PC-3 (cell line): ENCODE results near the gene ITCH. TPM values are rescaled to one million over a fixed set of nuclear protein-coding genes. Genes with fewer than 3 reads are reported as not detected.
"Not testable (repeated sequence)": the region's sequence is repeated elsewhere in the genome, so short reads cannot be mapped to it uniquely, and the experiment has no call there.

Experiments used
- ATAC-seq: fragments of 200-7000 bp; cut with Tn5 transposase; 2 replicates; pipeline ENCODE4 v1.9.1; 2020; ENCODE audit warnings: mild to moderate bottlenecking, moderate library complexity
- BruUV-seq: library from RNA; stranded (reverse); fragments of 400-500 nt; replicated peaks from 2 replicates; lab custom pipeline; 2021; lab: Mats Ljungman, UMichigan
- CTCF ChIA-PET: fragments of 300-600 bp; sonication (Branson Sonifier 250); formaldehyde crosslinking; loops from one replicate; lab custom pipeline; 2022; ENCODE audit warnings: antibody characterized with exemption; lab: Charles Lee
- POLR2A ChIA-PET: fragments of 300-600 bp; sonication (Branson Sonifier 250); formaldehyde crosslinking; loops from one replicate; lab custom pipeline; 2022; ENCODE audit warnings: antibody characterized with exemption; ENCODE audit not compliant: unreplicated experiment; lab: Charles Lee
- DNase-seq: peaks from one replicate; pipeline ENCODE4 v3.0.0-alpha.2; 2015
- H2AFZ ChIP-seq: fragments of 300-600 bp; sonication (generic); 2 replicates; pipeline ENCODE4 v1.6.0; 2016; ENCODE audit warnings: antibody characterized with exemption, low read length
- H3F3A ChIP-seq: fragments of 300-600 bp; sonication (generic); one replicate; pipeline ENCODE4 v1.6.0; 2017; ENCODE audit warnings: antibody characterized with exemption, low read length, control low read depth, mild to moderate bottlenecking; ENCODE audit not compliant: unreplicated experiment
- H3K27ac ChIP-seq: fragments of 300-600 bp; sonication (generic); 2 replicates; pipeline ENCODE4 v1.5.1; 2016; ENCODE audit warnings: mild to moderate bottlenecking, low read length
- H3K27me3 ChIP-seq: fragments of 300-600 bp; sonication (generic); 2 replicates; pipeline ENCODE4 v1.6.1; 2016; ENCODE audit warnings: low read length, mixed read lengths
- H3K36me3 ChIP-seq: fragments of 300-600 bp; sonication (generic); 2 replicates; pipeline ENCODE4 v1.6.1; 2016; ENCODE audit warnings: low read depth, mixed run types, low read length, mixed read lengths
- H3K4me1 ChIP-seq: fragments of 300-600 bp; sonication (generic); 2 replicates; pipeline ENCODE4 v1.5.1; 2016; ENCODE audit warnings: low read length; ENCODE audit not compliant: insufficient read depth
- H3K4me2 ChIP-seq: fragments of 300-600 bp; sonication (generic); 2 replicates; pipeline ENCODE4 v1.6.0; 2016; ENCODE audit warnings: low read length
- H3K4me3 ChIP-seq: fragments of 300-600 bp; sonication (generic); 2 replicates; pipeline ENCODE4 v1.5.1; 2016; ENCODE audit warnings: mild to moderate bottlenecking, low read length, mixed read lengths
- H3K79me2 ChIP-seq: fragments of 300-600 bp; sonication (generic); 2 replicates; pipeline ENCODE4 v1.6.1; 2017; ENCODE audit warnings: low read length, mixed read lengths
- H3K9ac ChIP-seq: fragments of 300-600 bp; sonication (generic); 2 replicates; pipeline ENCODE4 v1.6.0; 2016; ENCODE audit warnings: mild to moderate bottlenecking, low read length
- H3K9me2 ChIP-seq: fragments of 300-600 bp; sonication (generic); replicated peaks from 2 replicates; pipeline ENCODE4 v1.6.1; 2016; ENCODE audit warnings: mixed run types, low read length, mixed read lengths
- H3K9me3 ChIP-seq: fragments of 300-600 bp; sonication (generic); 2 replicates; pipeline ENCODE4 v1.6.1; 2016; ENCODE audit warnings: low read length, mixed read lengths
- H4K20me1 ChIP-seq: fragments of 300-600 bp; sonication (generic); 2 replicates; pipeline ENCODE4 v1.6.1; 2016; ENCODE audit warnings: low read length, mixed read lengths
- EZH2 ChIP-seq: fragments of 300-600 bp; sonication (generic); IDR thresholded peaks from one replicate; pipeline ENCODE4 v1.6.1; 2017; ENCODE audit warnings: antibody characterized with exemption, mild to moderate bottlenecking, low read length; ENCODE audit not compliant: unreplicated experiment
- EZH2phosphoT487 ChIP-seq: fragments of 300-600 bp; sonication (generic); IDR thresholded peaks from 2 replicates; pipeline ENCODE4 v1.6.1; 2018; ENCODE audit warnings: mild to moderate bottlenecking, antibody characterized with exemption, low read length, borderline replicate concordance
- intact Hi-C: fragments of 100-400 bp; cut with micrococcal nuclease; formaldehyde crosslinking; loops from 2 replicates; pipeline ENCODE4 v1.9.0; 2023
- total RNA-seq: library from RNA; depleted of rRNA; stranded (reverse); fragments of >200 nt; gene quantifications from 2 replicates; pipeline ENCODE4 v1.2.3, GENCODE V29; 2014
- TF ChIP-seq, protein P1 (sequence below): fragments of 300-600 bp; sonication (generic); conservative IDR thresholded peaks from 2 replicates; pipeline ENCODE4 v1.5.1; 2017; ENCODE audit warnings: antibody characterized with exemption, low read depth, mild to moderate bottlenecking, low read length

Gene ITCH
- total RNA-seq, 1 experiment from 2014 or later: 54.8 TPM

DNA sequence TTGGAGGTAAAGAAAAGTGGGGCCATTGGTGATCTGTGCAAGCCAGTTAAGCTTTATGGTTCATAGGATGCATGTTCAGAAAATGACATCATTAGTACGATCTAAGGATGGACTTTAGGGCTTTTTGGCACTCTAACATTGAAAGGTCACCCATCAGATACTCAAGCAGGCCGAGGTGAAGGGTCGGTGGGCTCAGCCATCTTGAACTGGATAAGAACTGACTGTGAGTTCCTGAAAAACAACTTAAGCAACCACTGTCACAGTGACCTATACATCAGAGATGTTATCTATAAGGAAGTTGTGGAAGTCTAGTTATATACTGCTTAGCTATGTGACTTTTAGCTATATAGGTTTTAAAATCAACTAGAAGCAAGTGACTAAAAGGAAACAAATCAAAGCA lies 13.0 kb upstream of the ITCH start:
- H2AFZ ChIP-seq: no peak overlapping the region
- no peaks in the 10 kb centered on the region for H3K9me2 ChIP-seq
- no TSS peak for BruUV-seq
- ChIA-PET POLR2A (interaction anchor here (0.6 kb wide), 2 partner anchors 364 to 1225 kb away, joined by 6 to 11 read pairs; no protein-coding TSS in a partner anchor), CTCF (interaction anchor here (0.6 to 1.1 kb wide), 3 partner anchors 36 to 63 kb away, joined by 4 to 17 read pairs (median 5); no protein-coding TSS in a partner anchor)
- TF ChIP-seq EZH2phosphoT487 (no peak), EZH2 (no peak)
- TF ChIP-seq, protein P1, sequence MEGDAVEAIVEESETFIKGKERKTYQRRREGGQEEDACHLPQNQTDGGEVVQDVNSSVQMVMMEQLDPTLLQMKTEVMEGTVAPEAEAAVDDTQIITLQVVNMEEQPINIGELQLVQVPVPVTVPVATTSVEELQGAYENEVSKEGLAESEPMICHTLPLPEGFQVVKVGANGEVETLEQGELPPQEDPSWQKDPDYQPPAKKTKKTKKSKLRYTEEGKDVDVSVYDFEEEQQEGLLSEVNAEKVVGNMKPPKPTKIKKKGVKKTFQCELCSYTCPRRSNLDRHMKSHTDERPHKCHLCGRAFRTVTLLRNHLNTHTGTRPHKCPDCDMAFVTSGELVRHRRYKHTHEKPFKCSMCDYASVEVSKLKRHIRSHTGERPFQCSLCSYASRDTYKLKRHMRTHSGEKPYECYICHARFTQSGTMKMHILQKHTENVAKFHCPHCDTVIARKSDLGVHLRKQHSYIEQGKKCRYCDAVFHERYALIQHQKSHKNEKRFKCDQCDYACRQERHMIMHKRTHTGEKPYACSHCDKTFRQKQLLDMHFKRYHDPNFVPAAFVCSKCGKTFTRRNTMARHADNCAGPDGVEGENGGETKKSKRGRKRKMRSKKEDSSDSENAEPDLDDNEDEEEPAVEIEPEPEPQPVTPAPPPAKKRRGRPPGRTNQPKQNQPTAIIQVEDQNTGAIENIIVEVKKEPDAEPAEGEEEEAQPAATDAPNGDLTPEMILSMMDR: no peak
- H3K4me3 ChIP-seq: no peak overlapping the region
- DNase-seq (peak; percentile 56), ATAC-seq (peak; percentile 63)
- no peaks in the 10 kb centered on the region for H3F3A ChIP-seq
- H3K9me3 ChIP-seq: no peaks in the 10 kb centered on the region
- H3K36me3 ChIP-seq: no peaks in the 10 kb centered on the region
- no peaks in the 10 kb centered on the region for H4K20me1 ChIP-seq
- H3K9ac ChIP-seq: no peak overlapping the region
- peaks cover 14% of the 10 kb centered on the region for H3K4me1 ChIP-seq
- peak overlapping the region; percentile 53 for H3K4me2 ChIP-seq
- H3K79me2 ChIP-seq: no peaks in the 10 kb centered on the region
- H3K27ac ChIP-seq: peak overlapping the region; percentile 73
- no peaks in the 10 kb centered on the region for H3K27me3 ChIP-seq
- intact Hi-C loops: no loop called here

DNA sequence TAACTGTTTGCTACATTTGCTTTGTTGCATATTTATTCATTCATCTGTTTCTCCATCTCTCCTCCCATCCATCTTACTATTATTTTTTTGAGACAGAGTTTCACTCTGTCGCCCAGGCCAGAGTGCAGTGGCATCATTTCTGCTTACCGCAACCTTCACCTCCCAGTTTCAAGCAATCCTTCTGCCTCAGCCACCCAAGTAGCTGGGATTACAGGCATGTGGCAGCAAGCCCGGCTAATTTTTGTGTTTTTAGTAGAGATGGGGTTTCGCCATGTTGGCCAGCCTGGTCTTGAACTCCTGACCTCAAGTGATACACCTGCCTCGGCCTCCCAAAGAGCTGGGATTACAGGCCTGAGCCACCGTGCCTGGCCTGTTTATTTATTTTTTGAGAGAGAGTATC lies 9.6 kb upstream of the ITCH start:
- CTCF ChIA-PET, H3K4me3 ChIP-seq, H3K27me3 ChIP-seq, H3F3A ChIP-seq, H3K36me3 ChIP-seq, H3K9me3 ChIP-seq, H3K9ac ChIP-seq, H3K9me2 ChIP-seq, POLR2A ChIA-PET, H3K27ac ChIP-seq, BruUV-seq, intact Hi-C loops, H2AFZ ChIP-seq, ATAC-seq, H3K4me2 ChIP-seq, H4K20me1 ChIP-seq, DNase-seq, H3K79me2 ChIP-seq: not testable (repeated sequence)
- peaks cover 14% of the 10 kb centered on the region for H3K4me1 ChIP-seq

DNA sequence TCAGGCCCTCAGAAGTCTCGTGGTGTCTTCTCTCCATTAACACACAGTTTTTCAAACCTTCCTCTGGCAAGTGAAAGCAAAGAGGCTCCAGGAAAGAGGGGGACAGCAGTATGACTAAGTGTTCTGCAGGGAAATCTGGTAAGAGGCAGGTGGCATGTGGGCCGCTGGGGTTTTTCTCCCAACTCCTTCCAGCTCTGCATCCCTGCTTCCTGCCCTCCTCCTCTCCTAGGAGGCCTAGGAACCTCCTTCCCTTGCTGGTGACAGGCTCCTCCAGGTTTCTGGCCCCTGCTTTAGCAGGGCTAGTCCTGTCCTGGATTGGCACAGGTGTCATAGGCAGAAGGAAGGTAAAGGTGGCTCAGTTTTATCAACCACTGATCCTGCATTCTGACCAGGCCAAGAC lies 7.6 kb upstream of the ITCH start:
- no peaks in the 10 kb centered on the region for H3K27me3 ChIP-seq
- H3K4me2 ChIP-seq: no peak overlapping the region
- ChIA-PET CTCF (no interaction called here), POLR2A (no interaction called here)
- no peak overlapping the region for H3K4me3 ChIP-seq
- no peak overlapping the region for H3K27ac ChIP-seq
- BruUV-seq: no TSS peak
- H4K20me1 ChIP-seq: no peaks in the 10 kb centered on the region
- no peak for TF ChIP-seq EZH2
- no peak for TF ChIP-seq EZH2phosphoT487
- TF ChIP-seq, protein P1: no peak
- no peaks in the 10 kb centered on the region for H3K9me2 ChIP-seq
- no peaks in the 10 kb centered on the region for H3F3A ChIP-seq
- no peak overlapping the region for H3K9ac ChIP-seq
- ATAC-seq (no peak), DNase-seq (no peak)
- peak overlapping the region; percentile 43; the same call in 1 of the 2 replicates for H2AFZ ChIP-seq
- intact Hi-C loops: no loop called here
- no peaks in the 10 kb centered on the region for H3K9me3 ChIP-seq
- no peaks in the 10 kb centered on the region for H3K79me2 ChIP-seq
- no peaks in the 10 kb centered on the region for H3K36me3 ChIP-seq
- no peaks in the 10 kb centered on the region for H3K4me1 ChIP-seq

DNA sequence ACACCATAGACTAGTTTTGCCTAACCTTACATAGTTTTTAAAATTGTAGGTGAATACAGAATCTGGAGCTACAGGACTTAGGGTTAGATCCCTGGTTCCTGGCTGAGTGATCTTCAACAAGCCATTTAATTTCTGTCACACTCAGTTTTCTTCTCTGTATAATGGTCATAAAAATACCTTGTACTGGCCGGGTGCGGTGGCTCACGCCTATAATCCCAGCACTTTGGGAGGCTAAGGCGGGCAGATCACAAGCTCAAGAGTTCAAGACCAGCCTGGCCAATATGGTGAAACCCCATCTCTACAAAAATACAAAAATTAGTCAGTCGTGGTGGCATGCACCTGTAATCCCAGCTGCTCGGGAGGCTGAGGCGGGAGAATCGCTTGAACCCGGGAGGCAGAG lies 3.3 kb upstream of the ITCH start:
- H3F3A ChIP-seq, H2AFZ ChIP-seq, CTCF ChIA-PET, BruUV-seq, H3K4me2 ChIP-seq, ATAC-seq, H4K20me1 ChIP-seq, H3K36me3 ChIP-seq, H3K27ac ChIP-seq, H3K9me3 ChIP-seq, H3K9ac ChIP-seq, H3K9me2 ChIP-seq, POLR2A ChIA-PET, DNase-seq, H3K27me3 ChIP-seq, H3K4me3 ChIP-seq: not testable (repeated sequence)
- intact Hi-C loops: loop anchor here (10.0 kb wide), 1 partner anchor 55 kb away; no protein-coding TSS in a partner anchor
- H3K4me1 ChIP-seq: peaks cover 20% of the 10 kb centered on the region
- peaks cover 17% of the 10 kb centered on the region for H3K79me2 ChIP-seq
